Measurements from ENCODE around the gene CENPB. TPM values are rescaled to one million over a fixed set of nuclear protein-coding genes. Genes with fewer than 3 reads are reported as not detected.

The CENPB gene
- total and polyA plus RNA-seq, 2 of the 4 experiments (the other 2 are of a cell fraction): 45.7 to 59.1 TPM

DNA sequence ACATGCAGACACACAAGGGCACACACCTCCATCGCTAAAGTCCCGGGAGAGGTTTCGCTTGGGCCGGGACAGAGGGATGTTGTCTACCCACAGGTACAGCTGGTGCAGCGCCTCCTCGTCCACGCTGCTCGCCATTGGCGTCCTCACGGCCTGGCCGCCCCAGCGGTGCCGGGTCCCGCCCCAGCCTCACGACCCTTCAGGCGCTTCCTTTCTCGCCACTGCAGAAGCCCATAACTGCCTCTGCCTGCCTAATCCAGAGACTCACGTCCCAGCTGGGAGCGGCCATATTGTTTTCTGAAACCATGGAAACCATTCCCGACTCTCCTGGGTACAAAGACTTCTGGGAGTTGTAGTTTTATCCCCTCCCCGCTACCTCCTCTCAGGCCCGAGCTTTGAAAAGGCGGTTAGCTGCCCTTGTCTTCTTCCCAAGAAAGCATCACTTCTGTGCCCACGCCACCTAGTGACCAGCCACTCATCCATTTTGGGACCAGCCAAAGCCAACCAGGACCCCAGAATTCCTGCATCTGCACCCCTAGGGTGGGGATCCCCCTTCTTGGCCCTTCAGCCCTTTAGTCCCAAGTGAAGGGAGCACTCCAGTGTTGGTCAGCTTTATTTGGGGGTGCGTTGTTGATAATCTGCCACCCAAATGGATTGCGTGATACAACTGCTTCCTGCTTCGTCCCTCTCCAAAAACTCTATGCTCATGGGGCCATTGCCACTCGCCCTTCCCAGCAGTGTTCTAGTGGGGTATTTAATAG lies 5.2 kb downstream of the CENPB start, which contains the start of gene SPEF1 (continued):
- TF ChIP-seq MAZ (IDR thresholded peaks at IDR 0.05; ENCODE audit: borderline replicate concordance, low read depth, low read length) (no peak), SMC3 (IDR thresholded peaks at IDR 0.05; ENCODE audit: low read depth, low read length) (peak; percentile 56; the same call in 1 of the 2 replicates)

DNA sequence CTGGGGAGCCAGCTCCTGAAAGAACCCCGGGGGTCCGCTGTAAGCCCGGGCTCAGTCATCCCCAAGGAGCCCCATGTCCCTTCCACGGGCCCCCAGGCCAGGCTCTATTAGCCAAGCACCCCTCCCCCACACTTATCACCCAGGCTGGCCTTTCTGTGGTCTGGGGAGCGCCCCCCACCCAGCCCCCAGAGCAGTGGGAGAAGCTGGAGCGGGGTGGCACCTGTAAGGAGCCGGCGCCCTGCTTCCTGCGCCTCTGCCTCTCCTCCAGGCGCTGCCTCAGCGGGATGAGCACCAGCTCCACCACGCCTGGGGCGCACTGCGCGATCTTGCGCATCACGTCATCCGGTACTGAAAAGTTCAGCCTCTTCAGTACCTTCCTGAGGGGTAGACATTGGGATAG lies 7.6 kb downstream of the CENPB start:
- no TSS peak for BruUV-seq (replicated peaks)
- Histone ChIP-seq H3K4me3 (ENCODE audit: insufficient read depth, low read depth, low read length) (no peak overlapping the region), H4K91ac (ENCODE audit: insufficient read depth, low read depth, low read length) (no peak overlapping the region), H3K56ac (ENCODE audit: extremely low read depth, insufficient read depth, low read length) (no peak overlapping the region), H2BK20ac (ENCODE audit: low read depth, low read length) (no peak overlapping the region), H2AK5ac (ENCODE audit: low read depth, low read length) (no peak overlapping the region), H3K79me1 (ENCODE audit: low read depth in 1 of 2, low read length in 2 of 2) (peaks cover 2 to 22% of the 10 kb centered on the region in 2 experiments; a peak in 3 of 4 replicates), H4K8ac (ENCODE audit: low read depth in 2 of 2, low read length in 2 of 2) (no peak overlapping the region), H3K9ac (ENCODE audit: low read depth, low read length) (no peak overlapping the region), H3K27ac (ENCODE audit: insufficient read depth, low read length) (no peak overlapping the region), H3K4me2 (ENCODE audit: low read depth, low read length) (no peak overlapping the region), H2BK5ac (ENCODE audit: low read depth, low read length, poor library complexity, severe bottlenecking) (no peak overlapping the region), H3K27me3 (ENCODE audit: control insufficient read depth, insufficient read depth, low read length) (peaks cover 9% of the 10 kb centered on the region; the same call in 1 of the 2 replicates), H3K9me3 (ENCODE audit: control insufficient read depth, insufficient read depth, low read length) (no peaks in the 10 kb centered on the region), H2AK9ac (replicated peaks; ENCODE audit: low read depth, low read length, poor library complexity) (peak overlapping the region; percentile 75), H2AFZ (replicated peaks; ENCODE audit: low read length, poor library complexity) (no peak overlapping the region), H2BK15ac (ENCODE audit: low read depth, low read length) (no peak overlapping the region), H4K20me1 (ENCODE audit: insufficient read depth, low read length) (peaks cover 28% of the 10 kb centered on the region), H3K4ac (ENCODE audit: low read depth, low read length) (no peak overlapping the region), H3K9me1 (ENCODE audit: insufficient read depth, low read length) (peaks cover 7% of the 10 kb centered on the region; the same call in 1 of the 2 replicates), H3K4me1 (ENCODE audit: control insufficient read depth, insufficient read depth, low read length) (peaks cover 4% of the 10 kb centered on the region; the same call in 1 of the 2 replicates), H3K18ac (ENCODE audit: low read depth, low read length) (no peak overlapping the region), H3K14ac (replicated peaks; ENCODE audit: low read depth, low read length) (no peak overlapping the region), H4K5ac (ENCODE audit: low read depth, low read length) (no peak overlapping the region), H3K23ac (ENCODE audit: low read depth, low read length) (no peak overlapping the region), H3K36me3 (ENCODE audit: control insufficient read depth, insufficient read depth, low read length) (peaks cover 4% of the 10 kb centered on the region; the same call in 1 of the 2 replicates), H2BK120ac (ENCODE audit: low read depth, low read length) (no peak overlapping the region)
- POLR2A ChIA-PET (ENCODE audit: unreplicated experiment): interaction anchor here (0.5 kb wide), 1 partner anchor 76 kb away, joined by 3 read pairs; no protein-coding TSS in a partner anchor
- 23% methylated on average over 14 of the region's 18 CpGs; no CpG with 5 or more reads in 1 of the 2 experiments for WGBS, 2 experiments (ENCODE audit: extremely low coverage in 2 of 2, insufficient read length in 1 of 2)
- no peak for ATAC-seq (ENCODE audit: low read depth)
- dilution Hi-C loops (cut with HindIII; ENCODE audit: low sequenced_read_pairs, unreplicated experiment): no loop called here
- DNase-seq: no peak
- intact Hi-C loops (cut with micrococcal nuclease): no loop called here
- CTCF ChIA-PET: interaction anchor here (1.2 kb wide), 1 partner anchor 8 kb away, joined by 4 read pairs; the partner anchor contains the start of gene CENPB
- in situ Hi-C loops (cut with MboI; ENCODE audit: low sequenced_read_pairs): no loop called here
- TF ChIP-seq RCOR1 (IDR thresholded peaks at IDR 0.05; ENCODE audit: insufficient replicate concordance, low read length) (no peak), MAFK (IDR thresholded peaks at IDR 0.05; ENCODE audit: low read depth, low read length) (no peak), FOS (IDR thresholded peaks at IDR 0.05; ENCODE audit: low read depth, low read length) (no peak), CEBPB (IDR thresholded peaks at IDR 0.05; ENCODE audit: low read depth, low read length) (no peak), POLR2A (IDR thresholded peaks at IDR 0.05; ENCODE audit: low read depth, low read length) (no peak), MXI1 (IDR thresholded peaks at IDR 0.05; ENCODE audit: borderline replicate concordance, low read depth, low read length) (no peak), RAD21 (IDR thresholded peaks at IDR 0.05; ENCODE audit: low read length) (no peak)
- TF ChIP-seq, protein P1, sequence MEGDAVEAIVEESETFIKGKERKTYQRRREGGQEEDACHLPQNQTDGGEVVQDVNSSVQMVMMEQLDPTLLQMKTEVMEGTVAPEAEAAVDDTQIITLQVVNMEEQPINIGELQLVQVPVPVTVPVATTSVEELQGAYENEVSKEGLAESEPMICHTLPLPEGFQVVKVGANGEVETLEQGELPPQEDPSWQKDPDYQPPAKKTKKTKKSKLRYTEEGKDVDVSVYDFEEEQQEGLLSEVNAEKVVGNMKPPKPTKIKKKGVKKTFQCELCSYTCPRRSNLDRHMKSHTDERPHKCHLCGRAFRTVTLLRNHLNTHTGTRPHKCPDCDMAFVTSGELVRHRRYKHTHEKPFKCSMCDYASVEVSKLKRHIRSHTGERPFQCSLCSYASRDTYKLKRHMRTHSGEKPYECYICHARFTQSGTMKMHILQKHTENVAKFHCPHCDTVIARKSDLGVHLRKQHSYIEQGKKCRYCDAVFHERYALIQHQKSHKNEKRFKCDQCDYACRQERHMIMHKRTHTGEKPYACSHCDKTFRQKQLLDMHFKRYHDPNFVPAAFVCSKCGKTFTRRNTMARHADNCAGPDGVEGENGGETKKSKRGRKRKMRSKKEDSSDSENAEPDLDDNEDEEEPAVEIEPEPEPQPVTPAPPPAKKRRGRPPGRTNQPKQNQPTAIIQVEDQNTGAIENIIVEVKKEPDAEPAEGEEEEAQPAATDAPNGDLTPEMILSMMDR (conservative IDR thresholded peaks at IDR 0.05; ENCODE audit: low read depth, low read length): no peak
- TF ChIP-seq, protein P2, sequence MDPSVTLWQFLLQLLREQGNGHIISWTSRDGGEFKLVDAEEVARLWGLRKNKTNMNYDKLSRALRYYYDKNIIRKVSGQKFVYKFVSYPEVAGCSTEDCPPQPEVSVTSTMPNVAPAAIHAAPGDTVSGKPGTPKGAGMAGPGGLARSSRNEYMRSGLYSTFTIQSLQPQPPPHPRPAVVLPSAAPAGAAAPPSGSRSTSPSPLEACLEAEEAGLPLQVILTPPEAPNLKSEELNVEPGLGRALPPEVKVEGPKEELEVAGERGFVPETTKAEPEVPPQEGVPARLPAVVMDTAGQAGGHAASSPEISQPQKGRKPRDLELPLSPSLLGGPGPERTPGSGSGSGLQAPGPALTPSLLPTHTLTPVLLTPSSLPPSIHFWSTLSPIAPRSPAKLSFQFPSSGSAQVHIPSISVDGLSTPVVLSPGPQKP (IDR thresholded peaks at IDR 0.05; ENCODE audit: borderline replicate concordance, low read depth, low read length): no peak
- TF ChIP-seq, protein P3, sequence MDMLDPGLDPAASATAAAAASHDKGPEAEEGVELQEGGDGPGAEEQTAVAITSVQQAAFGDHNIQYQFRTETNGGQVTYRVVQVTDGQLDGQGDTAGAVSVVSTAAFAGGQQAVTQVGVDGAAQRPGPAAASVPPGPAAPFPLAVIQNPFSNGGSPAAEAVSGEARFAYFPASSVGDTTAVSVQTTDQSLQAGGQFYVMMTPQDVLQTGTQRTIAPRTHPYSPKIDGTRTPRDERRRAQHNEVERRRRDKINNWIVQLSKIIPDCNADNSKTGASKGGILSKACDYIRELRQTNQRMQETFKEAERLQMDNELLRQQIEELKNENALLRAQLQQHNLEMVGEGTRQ (IDR thresholded peaks at IDR 0.05; ENCODE audit: low read depth, low read length): no peak

Measured in IMR-90 (cell line).